ENCODE results near the gene DEFB132. TPM values are rescaled to one million over a fixed set of nuclear protein-coding genes. Genes with fewer than 3 reads are reported as not detected.
A peak's percentile ranks its signal among the peaks of the same experiment; 100 is the strongest.

Gene DEFB132, protein sequence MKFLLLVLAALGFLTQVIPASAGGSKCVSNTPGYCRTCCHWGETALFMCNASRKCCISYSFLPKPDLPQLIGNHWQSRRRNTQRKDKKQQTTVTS
- total RNA-seq (not detected), polyA plus RNA-seq (ENCODE audit: insufficient read length in 6 of 6) (not detected)
- long read RNA-seq, donor 1: 0 reads
- long read RNA-seq, donor 2: 0 reads
- long read RNA-seq, donor 3: 0 reads
- long read RNA-seq, donor 4: 0 reads
- long read RNA-seq, donor 5: 0 reads
- long read RNA-seq, donor 6: 0 reads
- long read RNA-seq, donor 7: 0 reads
- long read RNA-seq, donor 8: 0 reads
- long read RNA-seq, donor 9: 0 reads
- long read RNA-seq, donor 10: 0 reads
- long read RNA-seq, donor 11: 0 reads
- long read RNA-seq, donor 12, partial matches to known transcripts: 45 of 45 reads
- long read RNA-seq, donor 12, other reads (novel, unspliced or antisense): 0 of 45 reads

DNA sequence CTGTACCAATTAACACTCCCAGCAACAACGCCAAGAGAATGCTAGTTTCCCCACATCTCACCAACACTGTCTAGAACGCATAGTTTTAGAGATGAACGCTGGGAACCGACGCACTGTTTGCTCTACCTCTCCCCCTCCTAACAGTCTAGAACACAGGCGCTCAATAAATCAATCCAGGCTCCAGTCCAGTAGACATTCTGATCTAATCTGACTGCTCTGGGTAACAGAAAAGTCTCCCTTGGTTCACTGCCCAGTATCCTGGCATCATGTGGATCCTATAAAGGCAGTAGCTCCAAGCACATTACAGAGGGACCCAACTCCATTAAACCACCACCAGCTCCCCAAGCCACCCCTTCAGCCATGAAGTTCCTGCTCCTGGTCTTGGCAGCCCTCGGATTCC, at the start of gene DEFB132:
TSS of gene DEFB132 (plus strand) at position 306 of the 400 bp plus-strand sequence. CDS start at position 361, 55 bp downstream.
- DNase-seq: no peak
- no peak within 1 kb of the TSS for H3K27ac ChIP-seq
- TF ChIP-seq, protein P1, sequence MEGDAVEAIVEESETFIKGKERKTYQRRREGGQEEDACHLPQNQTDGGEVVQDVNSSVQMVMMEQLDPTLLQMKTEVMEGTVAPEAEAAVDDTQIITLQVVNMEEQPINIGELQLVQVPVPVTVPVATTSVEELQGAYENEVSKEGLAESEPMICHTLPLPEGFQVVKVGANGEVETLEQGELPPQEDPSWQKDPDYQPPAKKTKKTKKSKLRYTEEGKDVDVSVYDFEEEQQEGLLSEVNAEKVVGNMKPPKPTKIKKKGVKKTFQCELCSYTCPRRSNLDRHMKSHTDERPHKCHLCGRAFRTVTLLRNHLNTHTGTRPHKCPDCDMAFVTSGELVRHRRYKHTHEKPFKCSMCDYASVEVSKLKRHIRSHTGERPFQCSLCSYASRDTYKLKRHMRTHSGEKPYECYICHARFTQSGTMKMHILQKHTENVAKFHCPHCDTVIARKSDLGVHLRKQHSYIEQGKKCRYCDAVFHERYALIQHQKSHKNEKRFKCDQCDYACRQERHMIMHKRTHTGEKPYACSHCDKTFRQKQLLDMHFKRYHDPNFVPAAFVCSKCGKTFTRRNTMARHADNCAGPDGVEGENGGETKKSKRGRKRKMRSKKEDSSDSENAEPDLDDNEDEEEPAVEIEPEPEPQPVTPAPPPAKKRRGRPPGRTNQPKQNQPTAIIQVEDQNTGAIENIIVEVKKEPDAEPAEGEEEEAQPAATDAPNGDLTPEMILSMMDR (IDR thresholded peaks at IDR 0.05): no peak
- peaks cover 0 to 4% of the 10 kb centered on the region in 2 donors for H3K27me3 ChIP-seq
- no peaks in the 10 kb centered on the region for H3K36me3 ChIP-seq
- H3K9me3 ChIP-seq: no peaks in the 10 kb centered on the region
- no peak within 1 kb of the TSS for H3K4me3 ChIP-seq
- no peak for ATAC-seq
- intact Hi-C loops (cut with DNase I): no loop called here
- H3K4me1 ChIP-seq: no peaks in the 10 kb centered on the region

DNA sequence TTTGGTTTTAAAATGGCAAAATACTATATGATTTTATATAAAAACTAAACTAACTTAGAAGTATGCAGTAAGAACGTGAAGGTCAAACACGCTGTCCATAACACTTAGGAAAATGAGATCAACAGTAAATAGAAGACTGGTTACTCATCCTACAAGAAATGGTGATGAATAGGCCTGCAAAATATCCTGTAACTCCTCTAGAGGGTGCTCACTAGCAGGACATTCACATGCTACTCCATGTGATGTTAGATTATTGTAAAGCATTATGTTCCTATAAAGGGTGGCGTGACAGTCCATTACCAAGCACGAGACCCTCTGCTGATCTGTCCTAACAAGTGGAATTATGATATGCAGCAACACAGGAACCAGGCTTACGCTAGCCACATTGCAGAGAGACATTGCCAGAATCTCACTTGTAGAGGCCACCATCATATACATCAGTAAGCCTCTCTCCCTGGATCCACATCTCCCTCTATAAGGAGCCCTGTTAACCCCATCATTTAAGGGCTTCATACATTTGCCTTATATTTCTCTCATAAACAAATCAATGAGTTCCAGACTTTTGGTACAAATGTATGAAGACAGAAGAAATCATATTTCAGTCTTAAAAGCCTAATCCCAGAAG, 48.5 kb upstream of the DEFB132 start:
- intact Hi-C loops (cut with DNase I): loop anchor here in 1 of 2 donors (10.0 kb wide), 1 partner anchor 116 kb away; the partner anchor contains the start of gene SOX12
- H3K4me1 ChIP-seq: no peaks in the 10 kb centered on the region
- no peak overlapping the region for H3K27ac ChIP-seq
- DNase-seq (peak in 2 of 4 donors; percentile 20 to 57), ATAC-seq (peak; percentile 89)
- H3K4me3 ChIP-seq: no peak overlapping the region
- H3K36me3 ChIP-seq: no peaks in the 10 kb centered on the region
- no peaks in the 10 kb centered on the region for H3K9me3 ChIP-seq
- H3K27me3 ChIP-seq: peaks cover 0 to 8% of the 10 kb centered on the region in 2 donors
- TF ChIP-seq, protein P1 (IDR thresholded peaks at IDR 0.05): peak; percentile 34 to 45

GRCh38 chr20:210809-211502, 46.6 kb upstream of the DEFB132 start:
- Histone ChIP-seq H3K9me3 (no peaks in the 10 kb centered on the region), H3K4me1 (no peaks in the 10 kb centered on the region), H3K4me3 (no peak overlapping the region), H3K27ac (no peak overlapping the region), H3K36me3 (no peaks in the 10 kb centered on the region), H3K27me3 (peaks cover 0 to 8% of the 10 kb centered on the region in 2 donors)
- intact Hi-C loops (cut with DNase I): no loop called here
- TF ChIP-seq, protein P1 (IDR thresholded peaks at IDR 0.05): no peak
- ATAC-seq (no peak), DNase-seq (no peak)

GRCh38 chr20:214383-214782, 43.1 kb upstream of the DEFB132 start:
- peaks cover 0 to 22% of the 10 kb centered on the region in 2 donors for H3K27me3 ChIP-seq
- H3K27ac ChIP-seq: no peak overlapping the region
- intact Hi-C loops (cut with DNase I): no loop called here
- no peak overlapping the region for H3K4me3 ChIP-seq
- ATAC-seq (no peak), DNase-seq (no peak)
- H3K36me3 ChIP-seq: no peaks in the 10 kb centered on the region
- H3K4me1 ChIP-seq: no peaks in the 10 kb centered on the region
- H3K9me3 ChIP-seq: no peaks in the 10 kb centered on the region
- TF ChIP-seq, protein P1 (IDR thresholded peaks at IDR 0.05): no peak
